GM12874 (cell line): ENCODE results near the gene PGK2.

Experiments used
- TF ChIP-seq, protein P1 (sequence below): IDR thresholded peaks from 2 replicates; pipeline ENCODE4 v1.5.1; 2011; ENCODE audit warnings: low read depth, mild to moderate bottlenecking, control low read depth, low read length, moderate library complexity; ENCODE audit not compliant: insufficient read depth

Gene PGK2

DNA sequence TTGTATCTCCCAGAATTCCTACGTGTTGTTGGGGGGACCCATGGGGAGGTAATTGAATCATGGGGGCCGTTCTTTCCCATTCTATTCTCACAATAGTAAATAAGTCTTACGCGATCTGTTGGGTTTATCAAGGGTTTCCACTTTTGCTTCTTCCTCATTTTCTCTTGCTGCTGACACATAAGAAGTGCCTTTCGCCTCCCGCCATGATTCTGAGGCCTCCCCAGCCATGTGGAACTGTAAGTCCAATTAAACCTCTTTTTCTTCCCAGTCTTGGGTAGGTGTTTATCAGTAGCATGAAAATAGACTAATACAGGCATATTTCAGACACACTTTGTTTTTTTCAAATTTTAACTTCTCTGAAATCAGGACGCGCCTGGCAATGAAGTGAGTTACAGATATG is 14.4 kb upstream of the PGK2 start:
- TF ChIP-seq, protein P1, sequence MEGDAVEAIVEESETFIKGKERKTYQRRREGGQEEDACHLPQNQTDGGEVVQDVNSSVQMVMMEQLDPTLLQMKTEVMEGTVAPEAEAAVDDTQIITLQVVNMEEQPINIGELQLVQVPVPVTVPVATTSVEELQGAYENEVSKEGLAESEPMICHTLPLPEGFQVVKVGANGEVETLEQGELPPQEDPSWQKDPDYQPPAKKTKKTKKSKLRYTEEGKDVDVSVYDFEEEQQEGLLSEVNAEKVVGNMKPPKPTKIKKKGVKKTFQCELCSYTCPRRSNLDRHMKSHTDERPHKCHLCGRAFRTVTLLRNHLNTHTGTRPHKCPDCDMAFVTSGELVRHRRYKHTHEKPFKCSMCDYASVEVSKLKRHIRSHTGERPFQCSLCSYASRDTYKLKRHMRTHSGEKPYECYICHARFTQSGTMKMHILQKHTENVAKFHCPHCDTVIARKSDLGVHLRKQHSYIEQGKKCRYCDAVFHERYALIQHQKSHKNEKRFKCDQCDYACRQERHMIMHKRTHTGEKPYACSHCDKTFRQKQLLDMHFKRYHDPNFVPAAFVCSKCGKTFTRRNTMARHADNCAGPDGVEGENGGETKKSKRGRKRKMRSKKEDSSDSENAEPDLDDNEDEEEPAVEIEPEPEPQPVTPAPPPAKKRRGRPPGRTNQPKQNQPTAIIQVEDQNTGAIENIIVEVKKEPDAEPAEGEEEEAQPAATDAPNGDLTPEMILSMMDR = no peak

DNA sequence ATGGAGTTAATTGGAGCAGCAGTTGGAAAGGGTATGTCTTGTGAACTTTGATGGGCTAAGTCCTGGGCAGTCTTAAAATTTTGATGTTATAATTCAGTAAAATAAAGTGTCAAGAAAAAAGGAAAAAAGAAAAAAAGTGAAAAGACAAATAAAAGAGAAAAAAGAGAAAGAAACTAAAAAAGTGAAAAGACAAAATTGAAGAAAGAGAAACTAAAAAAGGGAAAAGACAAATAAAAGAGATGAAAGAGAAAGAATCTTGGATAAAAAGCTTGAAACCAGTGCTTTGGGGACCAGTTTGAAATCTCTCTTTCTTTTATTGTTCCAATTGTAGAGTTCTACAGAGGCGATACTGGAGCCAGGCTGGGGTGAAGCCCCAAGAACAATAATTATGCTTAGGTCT is 12.0 kb upstream of the PGK2 start:
- TF ChIP-seq, protein P1 = no peak

DNA sequence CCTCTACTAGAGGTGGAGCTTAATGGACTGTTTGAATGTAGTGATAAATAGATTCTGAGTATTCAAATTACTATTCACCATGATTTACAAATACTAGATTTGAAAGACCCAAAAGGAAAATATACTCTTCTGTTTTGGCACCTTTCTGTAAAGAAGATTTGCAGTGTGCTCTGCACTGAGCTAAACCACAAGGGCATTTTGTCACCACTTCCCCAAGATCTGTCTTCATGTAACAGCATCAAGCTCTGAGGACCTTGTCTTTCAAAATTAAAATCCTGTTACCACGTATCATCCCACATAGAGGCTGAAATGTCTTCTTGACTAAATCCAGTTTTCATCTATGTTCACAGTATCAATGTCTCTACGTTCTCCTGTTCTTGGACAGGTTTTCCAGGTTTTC is 3.3 kb upstream of the PGK2 start:
- TF ChIP-seq, protein P1 = no peak

DNA sequence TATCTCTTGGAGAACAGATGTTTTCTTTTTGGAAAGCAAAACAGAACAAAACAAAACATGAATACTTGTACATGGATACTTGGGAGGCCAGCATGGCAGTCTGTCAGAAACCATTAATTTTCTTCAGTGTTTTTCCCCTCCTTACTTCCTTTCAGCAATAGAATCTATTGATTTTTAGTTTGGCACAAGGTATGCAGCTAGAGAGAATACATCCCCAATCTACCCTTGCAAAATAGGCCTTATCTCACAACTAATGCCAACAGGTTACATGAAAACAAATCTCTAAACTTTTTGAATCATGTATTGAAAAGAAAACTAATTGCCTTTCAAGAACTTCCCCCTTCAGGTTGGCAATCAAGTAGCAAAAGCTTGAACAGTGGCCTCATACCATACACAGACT is 2.8 kb downstream of the PGK2 start:
- TF ChIP-seq, protein P1 = no peak

DNA sequence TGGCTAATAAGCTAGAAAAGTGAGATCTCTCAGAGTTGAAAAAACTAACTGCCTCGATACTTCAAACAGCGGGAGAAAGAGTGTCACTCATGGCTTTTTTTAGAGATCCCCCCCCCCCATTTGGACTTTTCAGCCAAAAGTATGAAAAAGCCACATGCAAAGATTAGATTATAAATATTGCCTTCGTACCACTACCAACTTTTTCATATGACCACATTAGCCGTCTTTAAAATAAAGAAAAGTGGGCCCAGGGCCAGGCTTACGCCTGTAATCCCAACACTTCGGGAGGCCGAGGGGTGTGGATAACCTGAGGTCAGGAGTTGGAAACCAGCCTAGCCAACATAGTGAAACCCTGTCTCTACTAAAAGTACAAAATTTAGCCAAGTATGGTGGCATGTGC is 4.4 kb downstream of the PGK2 start:
- TF ChIP-seq, protein P1 = no peak

DNA sequence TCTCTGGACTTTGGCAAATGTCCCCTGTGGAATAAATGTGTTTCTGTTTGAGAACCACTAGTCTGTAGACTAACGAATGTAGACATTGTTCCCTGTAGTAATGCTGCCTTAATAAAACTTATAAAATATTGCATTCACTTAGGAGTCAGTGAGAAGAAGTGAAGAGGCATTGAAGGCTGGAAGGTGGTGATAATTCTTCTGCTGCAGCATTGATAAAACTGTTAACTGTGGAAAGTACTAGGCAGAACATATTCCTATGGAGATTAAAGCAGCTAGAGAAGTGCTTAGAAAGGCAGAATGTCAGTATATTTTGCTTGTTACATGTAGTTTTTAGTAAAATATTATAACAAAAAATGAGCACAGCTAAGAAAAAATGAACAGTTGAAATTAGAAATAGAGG is 4.8 kb downstream of the PGK2 start:
- TF ChIP-seq, protein P1 = no peak

DNA sequence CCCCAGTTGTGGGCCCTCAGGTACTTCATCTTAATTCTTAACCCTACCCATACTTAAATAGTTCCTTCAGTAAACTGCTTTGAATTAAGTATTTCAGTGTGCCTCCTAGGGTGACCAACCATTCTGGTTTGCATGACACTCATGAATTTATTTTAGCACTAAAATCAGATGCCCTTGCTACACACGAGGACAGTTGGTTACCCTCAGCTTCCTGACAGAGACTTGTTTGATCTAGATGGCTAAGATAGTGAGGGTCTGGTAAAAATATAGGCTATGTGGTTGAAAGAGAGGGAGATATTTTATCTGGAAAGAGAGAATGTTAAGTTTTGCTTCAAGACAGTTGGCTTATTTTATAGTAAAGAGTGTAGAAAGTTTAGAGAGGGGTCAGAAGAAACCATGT is 10.6 kb downstream of the PGK2 start:
- TF ChIP-seq, protein P1 = no peak

DNA sequence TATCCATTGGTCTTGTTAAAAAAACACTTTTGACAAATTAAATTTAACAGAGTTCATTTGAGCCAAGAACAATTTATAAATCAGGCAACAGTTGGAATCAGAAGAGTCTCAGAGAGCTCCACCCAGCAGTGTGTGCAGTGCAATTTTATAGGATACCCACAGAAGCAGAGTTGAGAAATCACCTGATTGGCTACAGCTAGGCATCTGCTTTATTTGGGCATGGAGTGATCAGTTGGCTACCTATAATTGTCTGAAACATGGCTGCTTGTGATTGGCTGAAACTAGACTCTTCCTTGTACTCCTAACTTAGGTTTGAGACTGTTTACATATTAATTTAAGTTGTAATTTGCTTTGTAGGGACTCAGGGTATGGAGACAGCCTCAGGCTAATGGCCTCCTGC is 12.0 kb downstream of the PGK2 start:
- TF ChIP-seq, protein P1 = no peak
